ENCODE measurements around the gene FAM174C. TPM values are rescaled to one million over a fixed set of nuclear protein-coding genes. Genes with fewer than 3 reads are reported as not detected.

FAM174C gene
- polyA plus RNA-seq, 4 donors: 13.3 to 30.9 (median 26.1) TPM

- no peak for DNase-seq (ENCODE audit: low read depth in 4 of 4, low spot score in 2 of 4)
Observed at GRCh38 chr19:1271528-1272422, 3.6 kb upstream of the FAM174C start.

GRCh38 chr19:1272423-1273262, 2.7 kb upstream of the FAM174C start:
- no peak for DNase-seq (ENCODE audit: low read depth in 4 of 4, low spot score in 2 of 4)

- DNase-seq (ENCODE audit: low read depth in 4 of 4, low spot score in 2 of 4): no peak
Observed at GRCh38 chr19:1273263-1274041, 1.9 kb upstream of the FAM174C start.

GRCh38 chr19:1274081-1274851, 1.1 kb upstream of the FAM174C start:
- no peak for DNase-seq (ENCODE audit: low read depth in 4 of 4, low spot score in 2 of 4)

GRCh38 chr19:1274852-1275259, 474 bp upstream of the FAM174C start:
- no peak for DNase-seq (ENCODE audit: low read depth in 4 of 4, low spot score in 2 of 4)

- no peak for DNase-seq (ENCODE audit: low read depth in 4 of 4, low spot score in 2 of 4)
Observed at GRCh38 chr19:1275976-1276627, 772 bp downstream of the FAM174C start.

- no peak for DNase-seq (ENCODE audit: low read depth in 4 of 4, low spot score in 2 of 4)
Observed at GRCh38 chr19:1276628-1277022, 1.3 kb downstream of the FAM174C start.

GRCh38 chr19:1277061-1277460, 1.7 kb downstream of the FAM174C start:
- DNase-seq (ENCODE audit: low read depth in 4 of 4, low spot score in 2 of 4): no peak

GRCh38 chr19:1278074-1278473, 2.7 kb downstream of the FAM174C start:
- DNase-seq (ENCODE audit: low read depth in 4 of 4, low spot score in 2 of 4): no peak

- DNase-seq (ENCODE audit: low read depth in 4 of 4, low spot score in 2 of 4): no peak
Observed at GRCh38 chr19:1278713-1279660, 3.7 kb downstream of the FAM174C start.

GRCh38 chr19:1279782-1280341, 4.5 kb downstream of the FAM174C start:
- DNase-seq (ENCODE audit: low read depth in 4 of 4, low spot score in 2 of 4): no peak

- DNase-seq (ENCODE audit: low read depth in 4 of 4, low spot score in 2 of 4): no peak
Observed at GRCh38 chr19:1280636-1281568, 5.6 kb downstream of the FAM174C start.

GRCh38 chr19:1281569-1282287, 6.4 kb downstream of the FAM174C start:
- no peak for DNase-seq (ENCODE audit: low read depth in 4 of 4, low spot score in 2 of 4)

- no peak for DNase-seq (ENCODE audit: low read depth in 4 of 4, low spot score in 2 of 4)
Observed at GRCh38 chr19:1282588-1283206, 7.4 kb downstream of the FAM174C start.

- no peak for DNase-seq (ENCODE audit: low read depth in 4 of 4, low spot score in 2 of 4)
Observed at GRCh38 chr19:1283207-1283916, 8.0 kb downstream of the FAM174C start.
